NCI-H1092 treated with DMSO at 0.1 percent for 48 hours (cell line): Measurements from ENCODE around the gene SLC9A1.

Source experiments
- DNase-seq: peaks from one replicate; lab custom pipeline; 2025; lab: John Stamatoyannopoulos, UW

SLC9A1 gene

DNA sequence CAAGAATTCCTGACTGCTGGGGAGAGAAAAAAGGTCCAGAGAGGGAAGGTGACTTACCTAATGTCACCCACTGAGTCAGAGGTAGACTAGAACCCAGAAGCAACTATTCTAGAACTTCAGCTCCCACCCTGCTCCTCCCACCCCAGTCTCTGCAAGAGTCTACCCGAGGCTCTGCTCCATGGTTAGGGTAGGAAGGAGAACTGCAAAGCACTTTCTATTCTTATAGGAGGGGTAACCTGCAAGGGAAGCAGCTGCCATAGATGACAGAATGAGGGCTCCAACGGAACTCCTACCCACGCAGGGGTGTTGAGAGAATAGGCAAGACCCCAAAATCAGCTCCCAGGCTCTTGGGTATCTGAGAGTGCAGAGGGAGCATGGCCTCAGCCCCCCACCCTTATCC is 4.3 kb downstream of the SLC9A1 start:
- DNase-seq, result no peak

GRCh38 chr1:27150183-27150582 is 4.7 kb downstream of the SLC9A1 start:
- DNase-seq, result no peak

- no peak for DNase-seq
Observed at GRCh38 chr1:27149762-27150113, 5.2 kb downstream of the SLC9A1 start.

DNA sequence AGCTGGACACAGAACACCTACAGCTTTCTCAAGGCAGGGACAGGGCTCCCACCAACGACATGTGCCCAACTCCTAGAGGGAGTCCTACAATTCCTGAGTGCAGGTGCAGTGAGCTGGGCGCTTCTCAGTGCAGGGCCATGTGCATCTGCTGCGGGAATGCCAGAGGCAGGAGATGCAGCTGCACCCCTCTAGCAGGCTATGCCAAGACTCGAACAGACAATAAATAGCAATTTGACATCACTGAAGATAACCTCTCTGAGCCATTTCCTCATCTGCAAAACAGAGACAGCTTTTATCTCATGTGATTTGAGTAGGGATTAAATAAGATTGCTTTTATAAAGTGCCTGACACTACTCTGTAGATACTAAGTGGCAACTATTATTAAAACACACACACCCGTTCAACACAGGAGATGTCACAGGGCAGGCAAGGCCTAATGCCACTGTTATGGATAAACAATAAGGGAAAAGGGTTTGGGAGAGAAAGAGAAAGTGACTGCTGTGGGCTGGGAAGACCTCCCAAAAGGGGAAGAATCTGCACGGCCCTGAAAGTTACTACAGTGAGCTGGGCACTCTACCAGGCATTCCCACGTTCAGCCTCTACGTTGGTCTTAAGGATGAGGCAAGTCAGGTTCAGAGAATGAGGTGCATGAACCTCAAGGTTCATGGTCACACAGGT is 5.7 kb downstream of the SLC9A1 start:
- no peak for DNase-seq

- no peak for DNase-seq
Observed at GRCh38 chr1:27148591-27148990, 6.3 kb downstream of the SLC9A1 start.

DNA sequence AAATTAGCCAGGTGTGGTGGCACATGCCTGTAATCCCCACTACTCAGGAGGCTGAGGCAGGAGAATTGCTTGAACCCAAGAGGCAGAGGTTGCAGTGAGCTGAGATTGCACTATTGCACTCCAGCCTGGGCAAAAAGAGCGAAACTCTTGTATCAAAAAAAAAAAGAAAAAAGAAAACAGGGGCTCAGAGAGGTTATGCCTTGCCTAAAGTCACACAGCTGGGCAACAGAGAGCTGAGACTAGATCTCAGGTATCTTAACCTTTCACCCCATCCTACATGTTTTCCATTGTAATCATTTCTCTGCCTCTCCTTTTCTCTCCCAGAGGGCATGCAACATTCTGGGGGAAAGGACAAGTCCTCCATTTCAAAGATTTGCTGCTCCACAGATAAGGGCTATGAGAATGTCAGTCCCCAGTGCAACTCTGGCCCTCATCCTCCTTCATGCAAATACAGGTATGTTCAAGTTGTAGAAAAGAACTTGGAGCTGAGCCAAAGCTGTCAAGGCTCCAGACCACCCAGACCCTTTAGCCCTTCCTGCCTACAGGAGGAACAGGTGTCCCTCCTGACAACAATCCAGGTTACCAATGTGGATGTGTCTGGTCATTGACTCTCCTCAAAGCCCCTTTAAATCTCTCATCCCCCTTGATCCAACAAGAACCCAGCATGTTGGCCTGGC is 6.9 kb downstream of the SLC9A1 start:
- DNase-seq, result no peak

DNA sequence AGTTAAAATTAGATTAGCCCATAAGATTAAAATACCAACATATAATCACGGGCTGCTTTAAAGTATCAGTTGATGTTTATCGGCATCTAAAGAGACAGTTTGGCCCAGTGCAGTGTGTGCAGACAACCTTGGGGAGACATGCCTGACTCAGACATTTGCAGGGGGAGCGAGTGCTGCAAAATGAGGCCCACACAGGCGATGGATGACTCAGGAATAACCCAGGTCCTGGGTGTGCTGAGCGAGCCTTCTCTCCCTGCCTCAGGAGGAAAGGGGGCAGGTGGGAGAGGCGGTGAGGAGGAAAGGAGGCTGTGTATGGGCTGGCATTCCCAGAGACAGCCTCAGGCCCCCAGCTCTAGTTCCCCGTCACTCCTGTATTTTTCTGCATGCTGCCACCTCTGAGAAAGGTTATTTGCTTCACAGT is 9.0 kb downstream of the SLC9A1 start:
- no peak for DNase-seq

GRCh38 chr1:27144920-27145661 is 9.8 kb downstream of the SLC9A1 start:
- peak; percentile 33 for DNase-seq

DNA sequence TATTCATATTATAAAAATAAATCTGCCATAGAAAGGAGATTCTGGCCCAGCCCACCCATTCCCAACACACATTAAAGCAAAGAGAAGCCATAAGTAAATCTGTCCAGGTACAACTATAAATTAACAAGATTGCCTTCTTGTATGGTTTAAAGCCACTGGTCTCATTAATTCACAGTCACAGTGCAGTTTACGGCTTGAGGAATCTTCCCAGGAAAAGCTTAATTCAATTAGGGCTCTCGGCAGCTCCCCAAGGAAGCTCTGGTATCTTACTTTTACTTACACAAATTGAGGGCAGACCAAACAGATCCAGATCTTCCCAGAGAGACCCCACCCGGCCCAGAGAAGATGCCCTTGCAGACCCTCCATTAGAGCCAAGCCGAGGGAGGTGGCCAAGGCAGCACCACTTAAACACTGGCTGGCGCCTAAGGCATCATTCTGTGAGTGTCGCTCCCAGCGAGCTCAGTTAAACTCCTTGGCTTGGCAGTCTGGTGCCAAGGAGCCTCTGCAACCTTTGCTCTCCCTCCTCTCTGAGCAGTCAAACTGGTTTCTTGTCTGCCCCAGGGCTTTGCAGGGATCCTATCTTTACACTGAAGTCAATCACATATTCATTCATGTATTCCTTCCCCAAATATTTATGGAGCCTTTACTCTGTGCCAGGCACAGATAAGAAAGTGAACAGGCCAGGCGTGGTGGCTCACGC is 10.7 kb downstream of the SLC9A1 start:
- no peak for DNase-seq

GRCh38 chr1:27143401-27143800 is 11.5 kb downstream of the SLC9A1 start:
- no peak for DNase-seq

DNA sequence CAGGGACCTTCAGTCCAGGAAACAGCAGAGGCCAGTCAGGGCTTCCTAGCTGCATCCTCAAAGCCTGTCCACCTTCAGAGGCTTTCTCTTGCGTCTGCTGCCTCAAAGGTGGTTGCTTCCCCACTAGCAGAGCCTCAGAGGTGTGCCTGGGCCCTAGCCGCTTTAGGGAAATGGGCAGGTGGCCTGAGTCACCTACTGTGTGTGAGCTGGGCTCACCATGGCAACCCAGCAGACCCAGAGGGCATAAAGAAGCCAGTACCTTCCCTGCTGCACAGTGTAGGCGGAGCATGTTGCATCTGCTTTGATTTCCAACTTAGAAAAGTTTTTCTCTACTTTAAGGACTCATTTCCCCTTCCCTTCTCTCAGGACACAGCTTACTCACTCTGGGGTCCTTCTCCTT is 12.5 kb downstream of the SLC9A1 start:
- DNase-seq, result no peak

DNA sequence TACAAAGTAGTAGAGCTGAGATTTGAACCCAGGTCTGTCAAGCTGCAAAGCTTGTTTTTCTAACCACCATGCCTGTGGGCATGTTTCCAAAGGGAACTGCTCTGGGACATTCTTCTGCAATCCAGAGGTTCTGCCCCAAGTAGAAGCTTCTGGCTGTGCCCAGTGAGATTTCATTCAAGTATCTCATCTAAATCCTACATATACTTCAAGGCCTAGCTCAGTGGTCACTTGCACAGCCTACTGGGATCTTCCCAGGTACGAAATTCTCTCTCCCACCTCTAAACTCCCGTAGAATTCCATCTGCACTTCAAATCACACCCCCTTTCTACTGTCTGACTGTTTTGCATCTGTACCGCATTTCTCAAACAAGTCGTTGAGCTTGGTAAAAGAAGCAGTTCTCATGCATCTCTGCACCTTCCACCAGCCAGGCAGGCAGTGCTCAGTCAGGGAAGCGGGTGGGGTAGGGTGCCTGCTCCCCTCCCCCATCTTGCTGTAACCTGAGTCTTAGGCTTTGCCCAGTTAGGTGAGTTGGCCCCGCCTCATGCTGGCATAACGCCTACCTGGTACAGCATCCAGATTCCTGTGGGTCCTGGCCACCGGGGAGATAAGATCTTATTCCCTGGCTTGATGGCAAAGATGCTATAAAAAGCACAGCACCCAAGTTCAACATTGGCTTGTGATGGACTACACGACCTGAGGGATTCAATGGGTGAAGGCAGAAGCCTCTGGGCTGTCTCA is 13.5 kb downstream of the SLC9A1 start:
- no peak for DNase-seq

DNA sequence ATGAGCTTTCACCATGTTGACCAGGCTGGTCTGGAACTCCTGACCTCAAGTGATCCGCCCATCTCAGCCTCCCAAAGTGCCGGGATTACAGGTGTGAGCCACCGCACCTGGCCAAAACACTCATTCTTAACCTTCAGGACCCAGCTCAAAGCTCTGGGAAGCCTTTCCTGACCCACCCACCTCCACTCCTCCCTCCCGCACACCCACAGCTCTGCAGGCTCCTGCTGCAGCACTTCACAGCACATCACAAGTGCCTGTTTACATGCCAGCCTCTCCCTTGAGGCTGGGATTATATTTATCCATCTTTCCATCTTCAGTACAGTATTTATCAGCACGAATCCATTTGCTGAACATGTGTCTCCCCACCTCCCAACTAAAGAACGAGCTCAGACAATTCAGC is 14.9 kb downstream of the SLC9A1 start:
- no peak for DNase-seq

- no peak for DNase-seq
Observed at GRCh38 chr1:27138927-27139326, 16.0 kb downstream of the SLC9A1 start.

DNA sequence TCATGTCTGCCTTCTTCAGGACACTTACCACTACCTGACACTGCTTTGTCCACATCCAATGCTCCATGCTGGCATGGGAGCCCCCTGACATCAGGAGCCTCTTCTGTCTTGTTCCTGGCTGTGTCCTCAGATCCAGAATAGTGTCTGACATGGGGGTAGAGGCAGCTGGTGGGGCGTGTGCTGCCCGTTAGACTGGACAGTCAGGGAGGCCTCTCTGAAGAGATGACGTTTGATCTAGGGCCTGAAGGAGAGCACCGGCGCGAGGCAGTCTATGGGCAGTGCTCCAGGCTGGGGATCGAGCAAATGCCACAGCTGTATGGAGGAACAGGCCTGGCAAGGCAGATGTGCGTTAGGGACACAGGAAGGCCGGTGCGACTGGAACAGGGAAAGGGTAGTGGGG is 16.6 kb downstream of the SLC9A1 start:
- no peak for DNase-seq

DNA sequence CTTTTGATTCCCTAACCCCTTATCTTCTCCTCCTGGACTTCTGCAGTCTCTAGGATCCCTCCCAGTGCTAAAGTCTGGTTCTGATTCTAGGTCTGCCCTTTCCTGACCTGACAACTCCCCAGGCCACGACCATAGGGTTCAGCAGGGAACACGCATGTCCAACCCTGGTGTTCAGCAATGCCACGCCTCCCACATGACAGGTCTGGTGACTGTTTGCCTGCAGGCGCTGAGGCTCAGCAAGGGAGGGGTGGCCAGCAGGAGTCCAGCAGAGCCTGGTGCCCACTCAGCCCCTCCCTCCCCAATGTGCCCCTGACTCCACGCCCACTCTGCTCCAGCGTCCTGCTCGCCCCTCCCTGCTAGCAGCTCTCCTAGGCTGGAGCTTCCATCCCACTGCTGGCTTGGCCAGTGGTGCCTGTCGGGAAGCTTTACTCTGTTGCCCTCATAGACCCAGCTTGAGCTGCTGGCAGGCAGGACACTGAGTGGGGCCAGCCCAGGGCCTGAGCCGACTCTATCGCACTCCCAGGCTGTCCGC is 17.3 kb downstream of the SLC9A1 start:
- DNase-seq, result no peak

DNA sequence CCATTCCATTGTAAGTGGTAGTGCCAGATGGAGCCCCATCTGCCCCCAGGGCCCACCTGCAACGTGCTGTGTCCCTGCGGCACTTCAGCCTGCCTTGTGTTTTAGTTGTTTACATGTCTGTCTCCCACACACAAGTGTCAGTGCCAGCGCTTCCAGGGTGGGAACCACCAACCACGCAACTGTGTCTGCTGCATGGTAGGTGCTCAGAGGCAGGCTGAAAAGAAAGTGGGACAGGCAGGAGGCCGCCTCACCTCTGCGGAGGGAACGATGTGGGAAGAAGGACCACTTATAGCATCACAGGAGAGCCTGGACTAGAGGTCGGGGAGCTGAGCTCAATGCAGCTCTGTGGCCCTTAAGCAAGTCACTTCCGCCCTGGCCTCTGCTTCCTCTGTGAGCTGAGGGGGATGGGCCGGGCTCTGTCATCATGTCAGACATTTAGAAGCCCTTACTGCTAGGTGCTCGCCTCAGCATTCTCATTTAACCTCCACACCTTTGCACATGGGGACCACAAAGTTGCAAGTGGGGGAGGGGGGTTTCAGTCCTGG is 17.9 kb downstream of the SLC9A1 start:
- DNase-seq, result no peak

GRCh38 chr1:27136236-27136551 is 18.7 kb downstream of the SLC9A1 start:
- no peak for DNase-seq

GRCh38 chr1:27135541-27136235 is 19.2 kb downstream of the SLC9A1 start:
- DNase-seq, result no peak

- DNase-seq, result no peak
Observed at GRCh38 chr1:27133991-27134390, 20.9 kb downstream of the SLC9A1 start.

DNA sequence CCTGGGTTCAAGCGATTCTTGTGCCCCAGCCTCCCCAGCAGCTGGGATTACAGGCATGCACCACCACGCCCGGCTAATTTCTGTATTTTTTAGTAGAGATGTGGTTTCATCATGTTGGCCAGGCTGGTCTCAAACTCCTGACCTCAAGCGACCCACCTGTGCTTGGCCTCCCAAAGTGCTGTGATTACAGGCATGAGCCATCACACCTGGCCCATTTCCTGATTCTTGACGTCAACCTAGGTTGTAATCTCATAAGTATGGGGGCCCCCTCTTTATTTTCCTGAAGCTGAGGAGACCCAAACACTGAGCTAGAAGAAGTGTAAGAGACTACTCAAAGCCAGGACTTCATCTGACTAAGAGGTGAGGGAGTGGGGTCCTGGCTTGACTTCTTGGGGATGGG is 21.8 kb downstream of the SLC9A1 start:
- no peak for DNase-seq
